Fibroblast of lung (primary cell): ENCODE measurements around the gene ACOT7.
A peak's percentile ranks its signal among the peaks of the same experiment; 100 is the strongest.

Experiments
- CTCF ChIP-seq, 2 donors: IDR thresholded peaks in 1 of 2; conservative IDR thresholded peaks in 1 of 2; 1 replicate in 1 of 2; 2 replicates in 1 of 2; pipeline ENCODE4 v1.5.1; 2011 to 2012; ENCODE audit warnings: low read length in 2 of 2, control low read depth in 1 of 2, inconsistent platforms in 1 of 2, low read depth in 1 of 2, mild to moderate bottlenecking in 1 of 2
- EZH2 ChIP-seq: IDR thresholded peaks from 2 replicates; pipeline ENCODE4 v1.5.1; 2012; ENCODE audit warnings: low read length, control low read depth, mild to moderate bottlenecking; ENCODE audit errors: missing control alignments

- peak; percentile 24 to 58 for TF ChIP-seq CTCF (conservative IDR thresholded peaks at IDR 0.05 in 1 of 2, IDR thresholded peaks at IDR 0.05 in 1 of 2; ENCODE audit: low read depth in 1 of 2, low read length in 2 of 2)
- TF ChIP-seq EZH2 = no peak
These were observed 29.9 kb upstream of the ACOT7 start for GRCh38 chr1:6423321-6423999.
